IMR-90 (cell line): Measurements from ENCODE around the gene CIAO3. TPM values are rescaled to one million over a fixed set of nuclear protein-coding genes. Genes with fewer than 3 reads are reported as not detected.

Source experiments
- ATAC-seq: fragments of 200-7000 bp; cut with Tn5 transposase; 2 replicates; pipeline ENCODE4 v1.9.1; 2020; ENCODE audit warnings: low read depth, mild to moderate bottlenecking, moderate library complexity
- BruUV-seq: library from RNA; stranded (reverse); fragments of 400-500 nt; replicated peaks from 2 replicates; lab custom pipeline; 2021; lab: Mats Ljungman, UMichigan
- CTCF ChIA-PET: fragments of 300-600 bp; formaldehyde crosslinking; extraction: SDS; loops from one replicate; lab custom pipeline; 2021; ENCODE audit warnings: antibody characterized with exemption; lab: Yijun Ruan, JAX
- POLR2A ChIA-PET: fragments of 300-600 bp; sonication (Branson Sonifier 250); formaldehyde crosslinking; loops from one replicate; lab custom pipeline; 2022; ENCODE audit warnings: antibody characterized with exemption; ENCODE audit not compliant: unreplicated experiment; lab: Charles Lee
- DNase-seq: peaks from one replicate; pipeline ENCODE4 v3.0.0; 2013
- H2AFZ ChIP-seq: replicated peaks from 2 replicates; pipeline ENCODE3; 2013; ENCODE audit warnings: low read length, mild to moderate bottlenecking; ENCODE audit not compliant: poor library complexity
- H2AK5ac ChIP-seq: 2 replicates; pipeline ENCODE4 v1.6.1; 2013; ENCODE audit warnings: low read depth, low read length, inconsistent platforms
- H2AK9ac ChIP-seq: replicated peaks from 2 replicates; pipeline ENCODE3; 2013; ENCODE audit warnings: mild to moderate bottlenecking, low read depth, low read length, moderate library complexity; ENCODE audit not compliant: poor library complexity
- H2BK120ac ChIP-seq: 2 replicates; pipeline ENCODE4 v1.6.1; 2013; ENCODE audit warnings: low read depth, low read length, inconsistent platforms
- H2BK15ac ChIP-seq: 3 replicates; pipeline ENCODE4 v1.6.1; 2013; ENCODE audit warnings: low read depth, low read length, inconsistent platforms
- H2BK20ac ChIP-seq: 2 replicates; pipeline ENCODE4 v1.6.1; 2013; ENCODE audit warnings: low read depth, mild to moderate bottlenecking, inconsistent platforms, low read length, moderate library complexity
- H2BK5ac ChIP-seq: 2 replicates; pipeline ENCODE4 v1.6.1; 2013; ENCODE audit warnings: mild to moderate bottlenecking, low read depth, low read length, inconsistent platforms; ENCODE audit not compliant: poor library complexity, severe bottlenecking
- H3K14ac ChIP-seq: replicated peaks from 2 replicates; pipeline ENCODE4 v1.6.1; 2013; ENCODE audit warnings: low read depth, low read length, inconsistent platforms
- H3K18ac ChIP-seq: 2 replicates; pipeline ENCODE4 v1.6.1; 2013; ENCODE audit warnings: low read depth, low read length, control low read depth
- H3K23ac ChIP-seq: 2 replicates; pipeline ENCODE4 v1.6.1; 2013; ENCODE audit warnings: low read depth, low read length, inconsistent platforms
- H3K27ac ChIP-seq: 2 replicates; pipeline ENCODE4 v1.5.1; 2013; ENCODE audit warnings: mild to moderate bottlenecking, control low read depth, low read length; ENCODE audit not compliant: insufficient read depth
- H3K27me3 ChIP-seq: 2 replicates; pipeline ENCODE4 v1.6.1; 2013; ENCODE audit warnings: low read length; ENCODE audit not compliant: control insufficient read depth, insufficient read depth
- H3K36me3 ChIP-seq: 2 replicates; pipeline ENCODE4 v1.6.1; 2013; ENCODE audit warnings: low read length, mixed read lengths; ENCODE audit not compliant: control insufficient read depth, insufficient read depth
- H3K4ac ChIP-seq: 2 replicates; pipeline ENCODE4 v1.6.1; 2013; ENCODE audit warnings: low read depth, low read length, inconsistent platforms
- H3K4me1 ChIP-seq: 2 replicates; pipeline ENCODE4 v1.6.1; 2013; ENCODE audit warnings: low read length, mixed read lengths; ENCODE audit not compliant: control insufficient read depth, insufficient read depth
- H3K4me2 ChIP-seq: 2 replicates; pipeline ENCODE4 v1.6.1; 2013; ENCODE audit warnings: low read depth, mild to moderate bottlenecking, control low read depth, low read length, moderate library complexity
- H3K4me3 ChIP-seq: 2 replicates; pipeline ENCODE4 v1.5.1; 2013; ENCODE audit warnings: low read depth, mild to moderate bottlenecking, control low read depth, low read length, moderate library complexity; ENCODE audit not compliant: insufficient read depth
- H3K56ac ChIP-seq: 2 replicates; pipeline ENCODE4 v1.6.1; 2013; ENCODE audit warnings: low read length, inconsistent platforms; ENCODE audit not compliant: insufficient read depth; ENCODE audit errors: extremely low read depth
- H3K79me1 ChIP-seq, 2 experiments: 2 replicates each; pipeline ENCODE4 v1.6.1; 2013; ENCODE audit warnings: low read length in 2 of 2, inconsistent platforms in 1 of 2, low read depth in 1 of 2
- H3K9ac ChIP-seq: 2 replicates; pipeline ENCODE4 v1.6.1; 2013; ENCODE audit warnings: low read depth, low read length, control low read depth
- H3K9me1 ChIP-seq: 2 replicates; pipeline ENCODE4 v1.6.1; 2013; ENCODE audit warnings: low read length, inconsistent platforms; ENCODE audit not compliant: insufficient read depth
- H3K9me3 ChIP-seq: 2 replicates; pipeline ENCODE4 v1.6.1; 2013; ENCODE audit warnings: low read length; ENCODE audit not compliant: control insufficient read depth, insufficient read depth
- H4K20me1 ChIP-seq: 2 replicates; pipeline ENCODE4 v1.6.1; 2013; ENCODE audit warnings: low read length, inconsistent platforms; ENCODE audit not compliant: insufficient read depth
- H4K5ac ChIP-seq: 2 replicates; pipeline ENCODE4 v1.6.1; 2013; ENCODE audit warnings: mild to moderate bottlenecking, low read depth, low read length, control low read depth
- H4K8ac ChIP-seq, 2 experiments: 2 replicates each; pipeline ENCODE4 v1.6.1; 2013; ENCODE audit warnings: low read depth in 2 of 2, low read length in 2 of 2, control low read depth in 1 of 2, inconsistent platforms in 1 of 2
- H4K91ac ChIP-seq: 2 replicates; pipeline ENCODE4 v1.6.1; 2013; ENCODE audit warnings: low read depth, low read length, inconsistent platforms; ENCODE audit not compliant: insufficient read depth
- BHLHE40 ChIP-seq: fragments of 150-350 bp; IDR thresholded peaks from 2 replicates; pipeline ENCODE4 v1.6.1; 2016; ENCODE audit warnings: mild to moderate bottlenecking, low read depth, low read length
- CTCF ChIP-seq: conservative IDR thresholded peaks from 2 replicates; pipeline ENCODE4 v1.5.1; 2012; ENCODE audit warnings: mild to moderate bottlenecking, low read depth, low read length, improper control_type of control experiment
- ELK1 ChIP-seq: fragments of 150-350 bp; IDR thresholded peaks from 2 replicates; pipeline ENCODE4 v1.6.1; 2016; ENCODE audit warnings: low read depth, mild to moderate bottlenecking, low read length, moderate library complexity, borderline replicate concordance
- MAFK ChIP-seq: IDR thresholded peaks from 2 replicates; pipeline ENCODE4 v1.6.1; 2012; ENCODE audit warnings: low read depth, low read length, improper control_type of control experiment
- MAZ ChIP-seq: IDR thresholded peaks from 2 replicates; pipeline ENCODE4 v1.6.1; 2012; ENCODE audit warnings: low read depth, mild to moderate bottlenecking, low read length, improper control_type of control experiment, moderate library complexity, borderline replicate concordance
- NFE2L2 ChIP-seq: fragments of 150-350 bp; IDR thresholded peaks from 2 replicates; pipeline ENCODE4 v1.6.1; 2016; ENCODE audit warnings: low read depth, mild to moderate bottlenecking, low read length
- RAD21 ChIP-seq: IDR thresholded peaks from 2 replicates; pipeline ENCODE4 v1.6.1; 2012; ENCODE audit warnings: low read length, improper control_type of control experiment
- RCOR1 ChIP-seq: IDR thresholded peaks from 2 replicates; pipeline ENCODE4 v1.6.1; 2012; ENCODE audit warnings: mild to moderate bottlenecking, low read length, improper control_type of control experiment; ENCODE audit not compliant: insufficient replicate concordance
- WGBS, 2 experiments: methylation state at CpG; one replicate each; pipeline versions ENCODE4 v1.1.5 to v1.1.7; 2013; ENCODE audit warnings: missing lambda C conversion rate in 2 of 2; ENCODE audit not compliant: insufficient read length in 1 of 2; ENCODE audit errors: extremely low coverage in 2 of 2; 5-methylcytosine and 5-hydroxymethylcytosine counted together
- dilution Hi-C: fragments of 300-500 bp; cut with HindIII; formaldehyde crosslinking; loops from one replicate; pipeline ENCODE4 v1.14.3; 2018; ENCODE audit warnings: low sequenced_read_pairs; ENCODE audit not compliant: unreplicated experiment
- in situ Hi-C: fragments of 300-500 bp; cut with MboI; formaldehyde crosslinking; loops from 3 replicates; pipeline ENCODE4 v1.14.3; 2019; ENCODE audit warnings: low sequenced_read_pairs, inconsistent platforms, mixed read lengths
- intact Hi-C: fragments of 100-400 bp; cut with micrococcal nuclease; formaldehyde crosslinking; loops from 2 replicates; pipeline ENCODE4 v1.10.0; 2022
- polyA plus RNA-seq, 3 experiments: library from polyadenylated mRNA; depleted of rRNA; stranded (reverse); fragments of >200 nt; gene quantifications; 2 replicates each; pipeline ENCODE4 v1.2.3, GENCODE V29; 2012; ENCODE audit warnings: low replicate concordance in 1 of 3
- total RNA-seq: library from RNA; depleted of rRNA; stranded (reverse); fragments of >200 nt; gene quantifications from 2 replicates; pipeline ENCODE4 v1.2.3, GENCODE V29; 2012

CIAO3 gene
- total and polyA plus RNA-seq, 2 of the 4 experiments (the other 2 are of a cell fraction), result 17.0 to 20.2 TPM

GRCh38 chr16:687499-687898 lies 53.3 kb downstream of the CIAO3 start:
- Histone ChIP-seq H3K4ac (no peak overlapping the region), H2AFZ (no peak overlapping the region), H3K14ac (no peak overlapping the region), H4K8ac (no peak overlapping the region), H3K9me1 (peaks cover 7% of the 10 kb centered on the region), H3K4me1 (peaks cover 18% of the 10 kb centered on the region), H3K9me3 (no peaks in the 10 kb centered on the region), H3K4me2 (no peak overlapping the region), H3K36me3 (peaks cover 29% of the 10 kb centered on the region), H3K27ac (no peak overlapping the region), H3K27me3 (peaks cover 4% of the 10 kb centered on the region), H2AK5ac (no peak overlapping the region), H3K9ac (no peak overlapping the region), H3K4me3 (no peak overlapping the region), H3K79me1 (peaks cover 10 to 45% of the 10 kb centered on the region in 2 experiments), H2BK5ac (no peak overlapping the region), H2AK9ac (no peak overlapping the region), H4K5ac (no peak overlapping the region), H2BK15ac (no peak overlapping the region), H3K56ac (no peak overlapping the region), H4K91ac (no peak overlapping the region), H2BK20ac (no peak overlapping the region), H3K23ac (no peak overlapping the region), H3K18ac (no peak overlapping the region), H2BK120ac (no peak overlapping the region), H4K20me1 (peaks cover 9% of the 10 kb centered on the region)
- no TSS peak for BruUV-seq
- ChIA-PET CTCF (no interaction called here), POLR2A (no interaction called here)
- WGBS, 2 experiments, result 96% methylated on average over 13 of the region's 19 CpGs; no CpG with 5 or more reads in 1 of the 2 experiments
- dilution Hi-C loops (no loop called here), in situ Hi-C loops (no loop called here), intact Hi-C loops (no loop called here)
- no peak for TF ChIP-seq NFE2L2
- TF ChIP-seq MAFK, result no peak
- no peak for TF ChIP-seq CTCF
- TF ChIP-seq BHLHE40, result no peak
- no peak for TF ChIP-seq RAD21
- TF ChIP-seq ELK1, result no peak
- TF ChIP-seq MAZ, result no peak
- TF ChIP-seq RCOR1, result no peak
- DNase-seq, result no peak
- no peak for ATAC-seq
